Muscle layer of duodenum (tissue), 2 donors: ENCODE data around the gene SDSL.

Experiments used
- H3K27ac ChIP-seq: one replicate; pipeline ENCODE4 v1.7.0; 2013; ENCODE audit warnings: mild to moderate bottlenecking, low read length
- H3K27me3 ChIP-seq: one replicate; pipeline ENCODE4 v1.7.0; 2013; ENCODE audit warnings: low read depth, mild to moderate bottlenecking, control low read depth, low read length
- H3K36me3 ChIP-seq, 2 donors: one replicate each; pipeline ENCODE4 v1.7.0; 2013; ENCODE audit warnings: low read length in 2 of 2, control low read depth in 1 of 2, mild to moderate bottlenecking in 1 of 2; ENCODE audit not compliant: insufficient read depth in 2 of 2, control insufficient read depth in 1 of 2
- H3K4me1 ChIP-seq, 2 donors: one replicate each; pipeline ENCODE4 v1.7.0; 2013; ENCODE audit warnings: low read length in 2 of 2, mild to moderate bottlenecking in 2 of 2, control low read depth in 1 of 2, moderate library complexity in 1 of 2; ENCODE audit not compliant: insufficient read depth in 2 of 2, control insufficient read depth in 1 of 2
- H3K4me3 ChIP-seq, 2 donors: one replicate each; pipeline ENCODE4 v1.7.0; 2013; ENCODE audit warnings: low read length in 2 of 2, low read depth in 1 of 2, mild to moderate bottlenecking in 1 of 2
- H3K9me3 ChIP-seq, 2 donors: one replicate each; pipeline ENCODE4 v1.7.0; 2013; ENCODE audit warnings: low read length in 2 of 2, control low read depth in 1 of 2, mild to moderate bottlenecking in 1 of 2; ENCODE audit not compliant: control insufficient read depth in 1 of 2
- donor health status: healthy.

SDSL gene

GRCh38 chr12:113422030-113422885 lies at the start of gene SDSL:
TSS of gene SDSL (plus strand) at chr12:113422380. CDS start at chr12:113427983, 5,603 bp downstream.
- peaks cover 6 to 7% of the 10 kb centered on the region in 2 donors for H3K4me1 ChIP-seq
- peak within 1 kb of the TSS; percentile 65 for H3K27ac ChIP-seq
- H3K36me3 ChIP-seq = no peaks in the 10 kb centered on the region

GRCh38 chr12:113373440-113373839 lies 48.7 kb upstream of the SDSL start:
- Histone ChIP-seq H3K27ac (no peak overlapping the region), H3K9me3 (no peaks in the 10 kb centered on the region), H3K36me3 (peaks cover 17 to 57% of the 10 kb centered on the region in 2 donors), H3K4me1 (no peaks in the 10 kb centered on the region), H3K27me3 (no peaks in the 10 kb centered on the region), H3K4me3 (no peak overlapping the region)

More at GRCh38 chr12:113422030-113422885, at the start of gene SDSL:
- H3K27me3 ChIP-seq = no peaks in the 10 kb centered on the region
- peak within 1 kb of the TSS; percentile 55 to 56 for H3K4me3 ChIP-seq
- no peaks in the 10 kb centered on the region for H3K9me3 ChIP-seq

GRCh38 chr12:113373969-113374368 lies 48.2 kb upstream of the SDSL start:
- Histone ChIP-seq H3K27ac (no peak overlapping the region), H3K27me3 (no peaks in the 10 kb centered on the region), H3K36me3 (peaks cover 17 to 55% of the 10 kb centered on the region in 2 donors)

GRCh38 chr12:113374823-113375428 lies 47.3 kb upstream of the SDSL start:
- H3K27me3 ChIP-seq = no peaks in the 10 kb centered on the region
- peaks cover 20 to 55% of the 10 kb centered on the region in 2 donors for H3K36me3 ChIP-seq
- no peak overlapping the region for H3K27ac ChIP-seq
- H3K4me1 ChIP-seq = no peaks in the 10 kb centered on the region
- no peak overlapping the region for H3K4me3 ChIP-seq
- H3K9me3 ChIP-seq = no peaks in the 10 kb centered on the region

More at GRCh38 chr12:113373969-113374368, 48.2 kb upstream of the SDSL start:
- Histone ChIP-seq H3K4me1 (no peaks in the 10 kb centered on the region), H3K4me3 (no peak overlapping the region), H3K9me3 (no peaks in the 10 kb centered on the region)

GRCh38 chr12:113378291-113378690 lies 43.9 kb upstream of the SDSL start:
- peaks cover 16 to 47% of the 10 kb centered on the region in 2 donors for H3K36me3 ChIP-seq
- no peaks in the 10 kb centered on the region for H3K9me3 ChIP-seq
- H3K27ac ChIP-seq = no peak overlapping the region
- no peaks in the 10 kb centered on the region for H3K4me1 ChIP-seq
- no peak overlapping the region for H3K4me3 ChIP-seq
- H3K27me3 ChIP-seq = no peaks in the 10 kb centered on the region

GRCh38 chr12:113381220-113381619 lies 41.0 kb upstream of the SDSL start:
- no peaks in the 10 kb centered on the region for H3K4me1 ChIP-seq
- no peaks in the 10 kb centered on the region for H3K27me3 ChIP-seq
- H3K36me3 ChIP-seq = peaks cover 8 to 44% of the 10 kb centered on the region in 2 donors
- no peak overlapping the region for H3K27ac ChIP-seq
- no peaks in the 10 kb centered on the region for H3K9me3 ChIP-seq
- no peak overlapping the region for H3K4me3 ChIP-seq

GRCh38 chr12:113382206-113382605 lies 40.0 kb upstream of the SDSL start:
- peaks cover 9 to 52% of the 10 kb centered on the region in 2 donors for H3K36me3 ChIP-seq
- H3K27me3 ChIP-seq = no peaks in the 10 kb centered on the region
- H3K4me3 ChIP-seq = no peak overlapping the region
- H3K9me3 ChIP-seq = no peaks in the 10 kb centered on the region
- H3K27ac ChIP-seq = no peak overlapping the region
- H3K4me1 ChIP-seq = no peaks in the 10 kb centered on the region

GRCh38 chr12:113384778-113385177 lies 37.4 kb upstream of the SDSL start:
- no peak overlapping the region for H3K27ac ChIP-seq

GRCh38 chr12:113385282-113385882 lies 36.8 kb upstream of the SDSL start:
- Histone ChIP-seq H3K27me3 (no peaks in the 10 kb centered on the region), H3K4me3 (no peak overlapping the region), H3K27ac (no peak overlapping the region), H3K4me1 (no peaks in the 10 kb centered on the region), H3K36me3 (peaks cover 10 to 69% of the 10 kb centered on the region in 2 donors), H3K9me3 (no peaks in the 10 kb centered on the region)

More at GRCh38 chr12:113384778-113385177, 37.4 kb upstream of the SDSL start:
- Histone ChIP-seq H3K36me3 (peaks cover 10 to 63% of the 10 kb centered on the region in 2 donors), H3K4me1 (no peaks in the 10 kb centered on the region), H3K9me3 (no peaks in the 10 kb centered on the region), H3K27me3 (no peaks in the 10 kb centered on the region), H3K4me3 (no peak overlapping the region)

GRCh38 chr12:113386866-113387566 lies 35.2 kb upstream of the SDSL start:
- Histone ChIP-seq H3K4me3 (no peak overlapping the region), H3K9me3 (no peaks in the 10 kb centered on the region), H3K36me3 (peaks cover 4 to 67% of the 10 kb centered on the region in 2 donors), H3K27me3 (no peaks in the 10 kb centered on the region), H3K4me1 (no peaks in the 10 kb centered on the region), H3K27ac (no peak overlapping the region)

- Histone ChIP-seq H3K27ac (no peak overlapping the region), H3K27me3 (no peaks in the 10 kb centered on the region), H3K4me3 (no peak overlapping the region), H3K9me3 (no peaks in the 10 kb centered on the region), H3K36me3 (peaks cover 4 to 67% of the 10 kb centered on the region in 2 donors), H3K4me1 (no peaks in the 10 kb centered on the region)
These were observed 34.5 kb upstream of the SDSL start for GRCh38 chr12:113387631-113388030.
